HG03457 (cell line): Measurements from ENCODE around the gene KRT222.
A peak's percentile ranks its signal among the peaks of the same experiment; 100 is the strongest.

Source experiments
- ATAC-seq: cut with Tn5 transposase; IDR thresholded peaks from one replicate; pipeline ENCODE4 v1.9.1; 2021; ENCODE audit warnings: moderate number of reproducible peaks; ENCODE audit not compliant: unreplicated experiment

The KRT222 gene

GRCh38 chr17:40615841-40616476 lies 49.0 kb downstream of the KRT222 start:
- ATAC-seq, result no peak

GRCh38 chr17:40615068-40615840 lies 49.7 kb downstream of the KRT222 start:
- peak; percentile 57 for ATAC-seq

GRCh38 chr17:40614431-40615067 lies 50.4 kb downstream of the KRT222 start:
- no peak for ATAC-seq

- ATAC-seq, result no peak
These were observed 51.4 kb downstream of the KRT222 start for GRCh38 chr17:40613467-40614154.

- no peak for ATAC-seq
These were observed 52.3 kb downstream of the KRT222 start for GRCh38 chr17:40612599-40613244.

- no peak for ATAC-seq
These were observed 53.0 kb downstream of the KRT222 start for GRCh38 chr17:40611840-40612474.

GRCh38 chr17:40610359-40610758 lies 54.6 kb downstream of the KRT222 start:
- ATAC-seq, result no peak

- ATAC-seq, result no peak
These were observed 56.9 kb downstream of the KRT222 start for GRCh38 chr17:40608061-40608581.

- no peak for ATAC-seq
These were observed 57.3 kb downstream of the KRT222 start for GRCh38 chr17:40607641-40608040.

GRCh38 chr17:40606548-40607353 lies 58.2 kb downstream of the KRT222 start:
- ATAC-seq, result no peak

- ATAC-seq, result no peak
These were observed 59.7 kb downstream of the KRT222 start for GRCh38 chr17:40605306-40605705.
